ENCODE measurements around the gene NOS1.

- TF ChIP-seq, protein P1, sequence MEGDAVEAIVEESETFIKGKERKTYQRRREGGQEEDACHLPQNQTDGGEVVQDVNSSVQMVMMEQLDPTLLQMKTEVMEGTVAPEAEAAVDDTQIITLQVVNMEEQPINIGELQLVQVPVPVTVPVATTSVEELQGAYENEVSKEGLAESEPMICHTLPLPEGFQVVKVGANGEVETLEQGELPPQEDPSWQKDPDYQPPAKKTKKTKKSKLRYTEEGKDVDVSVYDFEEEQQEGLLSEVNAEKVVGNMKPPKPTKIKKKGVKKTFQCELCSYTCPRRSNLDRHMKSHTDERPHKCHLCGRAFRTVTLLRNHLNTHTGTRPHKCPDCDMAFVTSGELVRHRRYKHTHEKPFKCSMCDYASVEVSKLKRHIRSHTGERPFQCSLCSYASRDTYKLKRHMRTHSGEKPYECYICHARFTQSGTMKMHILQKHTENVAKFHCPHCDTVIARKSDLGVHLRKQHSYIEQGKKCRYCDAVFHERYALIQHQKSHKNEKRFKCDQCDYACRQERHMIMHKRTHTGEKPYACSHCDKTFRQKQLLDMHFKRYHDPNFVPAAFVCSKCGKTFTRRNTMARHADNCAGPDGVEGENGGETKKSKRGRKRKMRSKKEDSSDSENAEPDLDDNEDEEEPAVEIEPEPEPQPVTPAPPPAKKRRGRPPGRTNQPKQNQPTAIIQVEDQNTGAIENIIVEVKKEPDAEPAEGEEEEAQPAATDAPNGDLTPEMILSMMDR (IDR thresholded peaks at IDR 0.05): no peak
- TF ChIP-seq ZFX (IDR thresholded peaks at IDR 0.05; ENCODE audit: borderline replicate concordance): no peak
Measured at GRCh38 chr12:117403586-117404139, 42.2 kb upstream of the NOS1 start.

Data from 22Rv1 (cell line).